ENCODE measurements around the gene DERA.
"Not testable (repeated sequence)": the region's sequence is repeated elsewhere in the genome, so short reads cannot be mapped to it uniquely, and the experiment has no call there.

DERA gene

DNA sequence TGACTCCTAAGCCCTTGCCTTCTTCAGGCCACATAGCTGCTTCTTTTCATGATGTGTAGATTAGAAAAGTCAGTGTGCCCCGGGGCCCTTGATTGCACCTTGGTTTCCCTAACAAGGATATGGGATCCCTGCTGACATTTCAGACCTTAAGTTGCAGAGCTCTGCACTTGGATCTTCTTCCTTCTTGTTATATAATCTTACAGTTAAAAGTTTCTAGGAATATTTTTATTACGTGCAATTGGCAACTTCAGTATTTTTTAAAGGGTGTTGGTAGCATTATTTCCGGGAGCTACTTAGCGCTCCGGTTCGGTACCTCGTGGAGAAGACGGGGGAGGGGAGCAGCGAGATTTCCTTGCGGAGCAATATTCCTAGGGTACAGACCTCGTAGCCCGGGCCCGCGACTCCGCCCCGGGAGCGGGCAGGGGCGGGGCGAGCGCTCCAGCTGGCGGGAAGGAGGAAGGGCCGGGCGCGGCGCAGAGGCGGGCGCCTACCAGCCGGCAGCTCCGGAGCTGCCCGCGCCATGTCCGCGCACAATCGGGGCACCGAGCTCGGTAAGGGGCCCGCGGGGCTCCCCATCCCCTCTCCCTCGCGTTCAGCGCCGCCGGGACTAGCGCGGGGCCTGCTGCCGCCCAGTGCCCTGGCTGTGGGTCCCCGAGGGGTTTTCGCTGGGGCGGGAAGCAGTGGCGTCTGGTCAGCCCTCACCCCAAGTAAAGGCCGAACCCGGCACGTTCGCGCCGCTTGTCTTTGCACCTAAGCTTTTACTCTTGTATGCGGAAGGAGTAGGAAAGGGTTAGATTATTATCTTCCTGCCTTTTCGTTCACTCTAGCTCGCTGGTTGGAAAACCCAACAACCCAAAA is at the start of gene DERA:
Gene DERA, plus strand, starts transcription at position 469 of the 858 bp plus-strand sequence. Its CDS starts 52 bp downstream, at position 521.
- peak; percentile 74 for DNase-seq

DNA sequence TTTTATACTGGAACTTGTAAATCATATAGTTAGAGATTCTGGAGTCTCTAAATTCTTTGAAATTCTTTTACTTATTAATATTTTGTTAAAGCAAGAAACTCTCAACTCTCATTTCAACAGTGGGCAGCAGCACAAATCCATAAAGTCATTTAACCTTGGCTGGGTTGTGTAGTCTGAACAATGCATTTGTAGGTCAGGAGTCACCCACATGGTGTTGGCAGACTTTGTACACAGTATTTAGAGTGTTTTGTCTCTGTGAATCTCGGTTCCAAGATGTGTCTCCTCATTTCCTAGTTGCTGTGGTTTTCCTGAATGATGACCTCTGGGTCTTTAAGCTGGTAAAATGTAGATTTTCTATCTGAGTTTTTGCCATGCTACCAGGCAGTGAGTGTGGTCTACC is 49.7 kb upstream of the DERA start:
- DNase-seq: no peak

DNA sequence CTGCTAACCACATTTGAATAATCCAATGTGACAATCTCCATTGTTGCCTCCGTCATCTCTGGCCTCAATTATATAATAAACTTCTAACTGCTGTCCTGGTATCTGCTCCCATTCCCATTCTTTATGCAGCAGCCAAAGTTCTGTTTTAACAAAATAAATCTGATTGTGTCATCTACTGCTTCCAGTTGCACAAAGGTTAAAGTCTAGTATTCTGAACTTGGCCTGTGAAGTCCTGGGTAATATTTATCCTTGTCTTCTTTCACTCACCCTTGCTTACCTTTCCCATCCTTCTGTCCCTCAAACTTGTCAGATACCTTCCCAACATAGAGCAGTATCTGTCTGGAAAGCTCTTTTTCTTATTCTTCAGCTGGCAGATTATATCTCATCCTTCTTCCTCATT is 48.3 kb upstream of the DERA start:
- DNase-seq: no peak

DNA sequence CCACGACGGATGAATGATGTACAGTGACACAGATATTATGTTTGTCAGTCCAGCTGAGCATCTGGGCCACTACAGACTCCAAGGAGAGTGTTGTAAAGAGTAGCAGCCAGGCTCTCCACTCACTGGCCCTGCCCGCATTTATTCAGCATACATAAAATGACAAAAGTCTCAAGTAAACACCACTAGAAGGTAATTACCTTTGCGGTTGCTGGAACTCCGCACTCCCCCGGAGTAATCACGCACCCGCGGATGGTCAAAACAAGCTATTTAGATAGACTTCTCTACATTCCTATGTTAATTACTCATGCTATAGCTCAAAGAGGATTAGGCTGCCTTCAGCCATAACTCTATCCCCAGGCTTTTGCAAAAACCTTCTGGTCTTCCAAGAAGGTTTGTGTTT is 47.8 kb upstream of the DERA start:
- no peak for DNase-seq

DNA sequence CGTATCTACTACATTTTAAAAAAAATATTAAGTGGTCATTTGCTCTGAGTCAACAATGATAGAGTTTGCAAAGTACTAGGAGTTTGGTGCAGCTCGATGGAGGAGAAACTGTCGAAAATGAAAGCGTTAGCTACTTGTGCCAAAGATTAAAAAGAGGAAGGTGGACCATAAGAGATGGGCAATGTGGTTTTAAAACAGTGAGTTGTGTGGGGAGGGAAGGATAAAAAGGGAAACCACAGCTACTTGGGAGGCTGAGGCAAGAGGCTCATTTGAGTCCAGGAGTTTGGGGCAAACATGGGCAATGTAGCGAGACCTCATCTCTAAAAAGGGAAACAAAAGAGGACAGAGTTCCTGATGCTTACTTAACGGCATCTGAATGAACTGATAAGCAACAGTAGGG is 47.1 kb upstream of the DERA start:
- DNase-seq: no peak

DNA sequence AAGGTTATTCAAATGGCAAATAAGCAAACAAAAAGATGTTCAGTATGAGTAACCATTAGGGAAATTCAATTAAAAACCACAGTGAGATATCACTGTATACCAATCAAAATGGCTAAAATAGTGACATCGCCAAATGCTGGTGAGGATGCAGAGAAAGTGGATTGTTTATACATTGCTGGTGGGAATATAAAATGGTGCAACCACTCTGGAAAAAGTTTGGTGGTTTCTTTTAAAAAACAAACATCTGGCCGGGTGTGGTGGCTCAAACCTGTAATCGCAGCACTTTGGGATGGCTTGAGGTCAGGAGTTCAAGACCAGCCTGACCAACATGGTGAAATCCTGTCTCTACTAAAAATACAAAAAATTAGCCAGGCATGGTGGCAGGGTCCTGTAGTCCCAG is 42.9 kb upstream of the DERA start:
- DNase-seq: no peak

DNA sequence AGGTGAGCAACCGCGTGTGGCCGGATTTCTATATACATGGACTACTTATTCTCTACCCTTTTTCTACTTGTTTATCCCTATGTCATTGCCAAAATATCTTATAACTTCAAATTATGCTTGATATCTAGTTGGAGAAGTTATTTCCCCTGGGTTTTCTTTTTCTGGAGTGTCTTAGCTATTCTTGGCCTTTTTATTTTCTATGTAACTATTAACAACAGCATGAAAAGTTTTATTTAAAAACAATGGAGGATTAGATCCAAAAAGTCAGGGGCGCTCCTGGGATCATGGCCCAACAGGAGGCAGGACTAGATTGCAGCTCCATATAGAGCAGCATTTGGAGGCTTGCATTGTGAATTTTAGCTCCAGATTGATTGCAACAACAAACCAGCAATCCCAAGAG is 37.6 kb upstream of the DERA start:
- DNase-seq: no peak

DNA sequence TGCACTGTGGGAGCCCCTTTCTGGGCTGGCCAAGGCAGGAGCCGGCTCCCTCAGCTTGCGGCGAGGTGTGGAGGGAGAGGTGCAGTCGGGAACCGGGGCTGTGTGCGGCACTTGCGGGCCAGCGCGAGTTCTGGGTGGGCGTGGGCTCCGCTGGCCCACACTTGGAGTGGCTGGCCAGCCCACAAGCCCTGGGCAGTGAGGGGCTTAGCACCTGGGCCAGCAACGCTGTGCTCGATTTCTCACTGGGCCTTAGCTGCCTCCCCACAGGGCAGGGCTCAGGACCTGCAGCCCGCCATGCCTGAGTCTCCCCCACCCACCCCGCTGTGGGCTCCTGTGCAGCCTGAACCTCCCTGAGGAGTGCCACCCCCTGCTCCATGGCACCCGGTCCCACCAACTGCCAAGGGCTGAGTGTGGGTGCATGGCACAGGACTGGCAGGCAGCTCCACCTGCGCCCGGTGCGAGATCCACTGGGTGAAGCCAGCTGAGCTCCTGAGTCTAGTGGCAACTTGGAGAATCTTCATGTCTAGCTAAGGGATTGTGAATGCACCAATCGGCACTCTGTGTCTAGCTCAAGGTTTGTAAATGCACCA is 36.5 kb upstream of the DERA start:
- not testable (repeated sequence) for DNase-seq

DNA sequence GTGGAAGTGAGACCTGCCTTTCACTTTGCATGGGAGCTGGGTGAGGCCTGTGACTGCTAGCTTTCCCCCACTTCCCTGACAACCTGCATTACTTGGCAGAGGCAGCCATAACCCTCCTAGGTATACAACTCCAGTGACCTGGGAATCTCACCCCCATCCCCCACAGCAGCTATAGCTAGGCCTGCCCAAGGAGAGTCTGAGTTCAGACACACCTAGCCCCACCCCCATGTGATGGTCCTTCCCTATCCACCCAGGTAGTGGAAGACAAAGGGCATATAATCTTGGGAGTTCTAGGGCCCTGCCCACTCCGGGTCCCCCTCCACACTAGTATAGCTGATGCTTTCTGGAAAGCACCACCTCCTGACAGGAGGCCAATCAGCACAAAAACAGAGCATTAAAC is 35.3 kb upstream of the DERA start:
- no peak for DNase-seq

DNA sequence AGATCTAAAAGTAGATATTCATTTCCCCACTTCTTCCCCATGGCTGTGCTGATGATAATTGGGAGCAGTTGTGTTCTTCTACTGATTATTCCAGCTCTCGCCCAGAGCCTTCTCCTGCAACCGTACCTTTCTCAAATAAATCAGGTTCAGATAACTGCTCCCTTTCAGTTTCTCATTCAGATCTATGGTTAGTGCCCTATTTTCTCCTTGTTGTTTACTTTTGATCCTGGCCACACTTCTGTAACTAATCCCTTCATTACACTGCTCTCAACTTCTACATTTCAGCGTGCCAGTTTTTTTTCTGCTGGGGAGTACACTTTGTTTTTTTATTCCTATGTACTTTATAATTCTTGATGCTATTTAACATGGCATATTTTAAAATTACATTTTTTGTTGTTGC is 31.7 kb upstream of the DERA start:
- no peak for DNase-seq

DNA sequence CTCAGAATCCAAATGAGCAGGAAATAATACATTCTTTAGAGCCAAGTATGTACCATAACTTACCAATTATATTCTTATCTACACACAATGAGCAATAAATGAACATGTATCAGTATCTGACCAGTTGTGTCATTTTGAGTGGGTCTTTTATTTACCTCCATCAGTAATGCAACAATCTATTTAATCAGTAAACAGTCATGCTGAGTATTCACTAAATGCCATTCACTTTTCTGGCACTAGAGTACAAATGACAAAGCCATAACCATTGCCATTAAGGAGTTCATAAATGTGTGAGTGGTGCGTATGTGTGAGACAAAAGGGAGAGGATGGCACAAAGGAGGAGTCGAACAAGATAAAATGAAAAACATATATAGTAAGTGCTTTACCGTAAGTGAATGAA is 30.4 kb upstream of the DERA start:
- DNase-seq: no peak

DNA sequence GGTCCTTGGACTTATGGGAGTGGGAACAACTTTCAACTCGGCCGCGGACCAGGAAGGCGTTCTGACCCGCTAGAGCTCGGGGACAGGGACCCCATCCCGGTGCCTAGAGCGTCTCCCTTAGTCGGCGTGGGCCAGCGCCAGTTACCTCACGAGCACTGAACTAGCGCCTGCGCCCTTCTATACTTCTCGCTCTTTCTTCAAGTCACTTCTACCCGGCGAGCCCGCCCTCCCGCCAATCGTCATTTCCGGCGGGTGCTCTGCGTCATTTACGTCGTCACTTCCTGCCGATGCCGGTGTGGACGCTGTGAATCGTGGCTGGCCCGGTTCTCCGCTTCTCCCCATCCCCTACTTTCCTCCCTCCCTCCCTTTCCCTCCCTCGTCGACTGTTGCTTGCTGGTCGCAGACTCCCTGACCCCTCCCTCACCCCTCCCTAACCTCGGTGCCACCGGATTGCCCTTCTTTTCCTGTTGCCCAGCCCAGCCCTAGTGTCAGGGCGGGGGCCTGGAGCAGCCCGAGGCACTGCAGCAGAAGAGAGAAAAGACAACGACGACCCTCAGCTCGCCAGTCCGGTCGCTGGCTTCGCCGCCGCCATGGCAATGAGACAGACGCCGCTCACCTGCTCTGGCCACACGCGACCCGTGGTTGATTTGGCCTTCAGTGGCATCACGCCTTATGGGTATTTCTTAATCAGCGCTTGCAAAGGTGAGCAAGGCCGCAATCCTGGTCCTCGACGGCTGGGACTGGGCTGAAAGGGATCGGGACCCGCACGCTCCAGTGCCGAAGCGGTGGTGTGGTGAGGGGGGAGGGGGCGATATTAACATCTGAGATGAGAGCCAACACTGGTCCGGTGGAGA is 28.8 kb upstream of the DERA start, which contains the start of gene STRAP:
Gene STRAP, plus strand, starts transcription at position 270 of the 854 bp plus-strand sequence. Its CDS starts 321 bp downstream, at position 591.
- DNase-seq: peak; percentile 95

DNA sequence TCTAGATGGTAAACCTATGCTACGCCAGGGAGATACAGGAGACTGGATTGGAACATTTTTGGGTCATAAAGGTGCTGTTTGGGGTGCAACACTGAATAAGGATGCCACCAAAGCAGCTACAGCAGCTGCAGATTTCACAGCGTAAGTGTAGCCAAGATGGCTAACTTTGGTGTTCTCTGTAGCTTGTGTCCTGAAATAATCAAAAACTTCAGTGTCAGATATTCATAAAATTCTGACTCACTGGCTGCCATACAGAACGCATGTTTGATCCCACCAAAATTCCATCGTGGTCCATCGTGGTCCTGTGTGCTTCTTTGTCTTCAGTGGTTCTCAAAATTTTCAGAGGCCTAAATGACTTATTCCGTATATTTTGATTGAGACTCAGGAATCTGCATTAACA is 27.6 kb upstream of the DERA start:
- no peak for DNase-seq

DNA sequence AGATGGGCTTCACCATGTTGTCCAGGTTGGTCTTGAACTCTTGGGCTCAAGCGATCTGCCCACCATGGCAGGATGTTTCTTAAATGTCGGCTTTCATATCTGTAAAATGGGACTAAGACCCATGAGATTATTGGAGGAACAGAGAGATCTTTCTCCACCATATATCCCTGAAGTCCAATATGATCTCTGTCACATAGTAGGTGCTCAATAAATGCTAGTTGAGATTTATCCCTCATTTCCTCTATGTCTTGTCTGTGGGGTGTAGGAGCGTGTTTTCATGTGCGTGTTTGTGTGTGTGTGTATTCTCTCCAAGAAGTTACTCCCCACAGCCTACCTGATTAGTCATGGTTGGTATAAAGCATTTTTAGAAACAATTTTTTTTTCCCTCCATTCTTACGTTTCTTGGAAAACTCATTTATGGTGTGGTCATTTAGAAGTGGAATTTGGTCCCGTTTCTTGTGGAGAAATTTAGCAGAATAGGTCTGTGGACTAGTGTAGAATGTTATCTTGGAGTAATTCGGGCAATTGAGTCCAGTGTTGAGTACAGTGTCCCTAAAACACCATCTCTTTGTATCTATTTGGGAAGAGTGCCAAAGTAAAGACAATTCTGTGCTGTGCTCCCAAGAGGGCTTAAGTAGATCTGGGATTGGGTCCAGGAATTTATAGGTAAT is 24.6 kb upstream of the DERA start:
- no peak for DNase-seq

DNA sequence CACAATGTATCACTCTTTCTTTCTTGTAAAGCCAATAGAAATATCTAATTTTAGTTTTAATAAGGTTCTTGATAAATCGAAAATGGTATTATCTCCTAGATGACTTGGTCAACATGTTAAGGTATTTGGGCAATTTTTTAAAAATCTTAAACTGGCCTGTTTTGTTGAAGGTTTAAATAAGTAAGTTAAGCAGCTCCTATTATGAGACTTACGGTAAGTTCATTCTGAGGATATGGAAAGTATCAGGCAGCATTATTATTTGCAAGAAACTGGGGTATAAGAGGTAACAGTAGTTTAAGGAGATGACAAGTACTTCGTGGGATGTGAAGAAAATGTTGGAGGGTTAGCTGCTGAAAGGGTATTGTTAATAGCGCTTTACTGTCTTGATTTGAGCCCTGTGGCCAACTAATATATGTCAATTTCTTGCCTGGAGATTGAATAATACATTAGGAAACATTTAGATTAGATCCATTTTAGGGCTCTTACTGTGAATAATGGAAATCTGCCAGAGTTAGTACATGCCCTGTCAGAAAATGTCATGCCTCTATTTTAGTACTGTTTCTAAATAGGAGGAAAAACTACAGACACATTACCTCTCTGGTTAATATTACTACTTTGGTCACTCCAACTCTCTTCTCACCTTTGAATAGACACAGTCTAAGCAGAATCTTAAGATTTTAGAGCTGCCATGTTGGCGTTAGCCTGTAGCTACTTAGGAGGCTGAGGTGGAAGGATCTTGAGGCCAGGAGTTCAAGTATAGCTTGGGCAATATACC is 23.9 kb upstream of the DERA start:
- DNase-seq: no peak

DNA sequence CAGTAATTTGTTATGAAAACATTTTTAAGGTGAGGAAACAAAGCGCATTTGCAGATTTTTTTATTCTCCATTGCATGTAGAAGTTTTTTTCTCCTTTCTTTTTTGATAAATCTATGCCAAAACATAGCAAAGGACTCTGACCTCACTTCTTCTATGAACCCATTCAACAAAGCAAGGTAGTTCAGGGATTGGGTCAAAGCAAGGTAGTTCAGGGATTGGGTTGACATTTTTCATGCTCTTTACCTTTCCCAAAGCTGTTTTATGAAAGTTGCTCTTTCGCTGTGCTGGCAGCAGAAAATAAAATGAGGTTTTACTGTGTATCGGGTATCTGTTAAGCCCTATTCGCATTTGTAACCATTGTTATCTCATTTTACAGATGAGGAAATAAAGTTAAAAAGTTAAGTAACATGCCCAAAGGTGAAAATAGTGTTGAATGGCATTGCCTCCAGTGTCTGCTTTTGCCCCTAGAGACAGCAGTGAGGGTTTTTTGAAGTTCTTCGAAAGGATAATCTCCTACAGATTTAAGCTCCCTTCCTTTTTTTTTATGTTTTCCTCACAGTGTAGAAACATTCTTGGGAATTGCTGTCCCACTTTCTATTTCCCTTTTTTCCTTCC is 18.4 kb upstream of the DERA start:
- DNase-seq: no peak

DNA sequence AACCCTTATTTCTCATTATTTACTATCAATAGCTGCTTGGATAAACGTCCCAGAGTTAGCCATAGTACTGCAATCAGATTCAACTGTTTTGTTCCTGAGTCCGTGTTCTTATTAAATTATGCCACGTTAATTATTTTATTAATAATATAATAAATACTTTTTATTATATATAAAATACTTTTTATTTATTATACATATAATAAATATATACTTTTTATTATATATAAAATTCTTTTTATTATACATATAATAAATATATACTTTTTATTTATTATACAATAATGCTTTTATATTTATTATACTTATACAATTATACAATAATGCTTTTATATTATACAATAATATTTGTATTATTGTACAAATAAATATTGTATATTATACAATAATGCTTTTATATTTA is 17.9 kb upstream of the DERA start:
- no peak for DNase-seq

DNA sequence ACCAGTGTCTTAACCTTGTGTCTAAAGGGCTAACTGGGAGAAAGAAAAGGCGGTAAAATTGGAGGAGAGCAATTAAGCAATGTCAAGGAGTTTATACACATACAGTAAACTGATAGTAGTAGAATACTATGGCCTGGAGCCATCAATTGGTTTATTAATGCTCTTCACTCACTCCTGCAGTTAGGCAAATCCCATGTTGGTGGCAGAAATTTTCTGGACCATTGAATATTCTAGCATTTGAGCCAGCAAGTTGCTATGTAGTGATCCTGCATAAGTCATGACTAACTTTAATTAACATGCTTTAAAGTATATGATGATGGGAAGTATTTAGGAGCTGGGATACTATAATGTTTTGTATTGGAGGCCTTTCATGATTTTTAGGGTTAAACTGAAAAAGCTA is 14.3 kb upstream of the DERA start:
- DNase-seq: no peak

DNA sequence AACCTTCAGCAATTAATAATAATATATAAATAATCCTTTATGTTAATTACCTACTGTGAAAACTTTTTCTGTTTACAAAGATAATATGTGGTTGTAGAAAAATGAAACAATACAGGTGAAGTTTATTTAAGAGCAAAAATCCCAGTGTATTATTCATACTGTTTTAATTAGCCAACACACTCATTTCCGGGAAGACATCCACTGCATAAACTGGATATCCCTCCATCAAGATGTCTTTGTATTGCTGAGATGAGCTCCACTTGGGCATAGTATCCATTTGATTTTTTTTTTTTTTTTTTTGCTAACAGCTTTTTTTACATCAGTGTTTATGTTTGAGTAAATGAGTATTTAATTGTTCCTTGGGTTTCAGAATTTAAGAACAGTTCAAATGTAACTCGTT is 13.7 kb upstream of the DERA start:
- DNase-seq: no peak

DNA sequence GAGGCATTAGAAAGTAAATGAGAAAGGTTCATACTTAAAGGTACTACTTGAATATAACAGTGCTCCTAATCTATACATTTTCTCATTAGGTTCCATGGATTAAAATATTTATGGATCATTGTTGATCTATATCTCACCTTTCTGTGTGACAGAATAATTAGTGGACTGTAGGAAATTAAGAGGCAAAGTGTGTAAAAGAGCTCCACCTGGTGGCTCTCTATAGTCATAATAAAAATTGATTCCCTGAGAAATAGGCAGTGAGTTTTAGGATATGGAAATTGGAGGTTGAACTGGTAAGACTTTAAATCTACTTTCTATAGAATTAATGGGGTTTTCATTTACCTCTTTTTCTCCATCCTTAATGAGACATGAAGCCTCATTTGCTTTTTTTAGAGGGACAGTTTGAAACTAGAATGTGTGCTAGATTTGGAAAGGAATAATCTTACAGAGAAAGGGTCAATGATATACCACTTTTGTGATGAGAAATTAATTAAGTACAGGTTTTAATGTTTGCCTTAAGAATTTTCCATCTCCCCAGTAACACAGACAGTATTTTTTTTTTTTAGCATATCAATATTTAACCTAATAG is 11.8 kb upstream of the DERA start:
- DNase-seq: peak; percentile 9

DNA sequence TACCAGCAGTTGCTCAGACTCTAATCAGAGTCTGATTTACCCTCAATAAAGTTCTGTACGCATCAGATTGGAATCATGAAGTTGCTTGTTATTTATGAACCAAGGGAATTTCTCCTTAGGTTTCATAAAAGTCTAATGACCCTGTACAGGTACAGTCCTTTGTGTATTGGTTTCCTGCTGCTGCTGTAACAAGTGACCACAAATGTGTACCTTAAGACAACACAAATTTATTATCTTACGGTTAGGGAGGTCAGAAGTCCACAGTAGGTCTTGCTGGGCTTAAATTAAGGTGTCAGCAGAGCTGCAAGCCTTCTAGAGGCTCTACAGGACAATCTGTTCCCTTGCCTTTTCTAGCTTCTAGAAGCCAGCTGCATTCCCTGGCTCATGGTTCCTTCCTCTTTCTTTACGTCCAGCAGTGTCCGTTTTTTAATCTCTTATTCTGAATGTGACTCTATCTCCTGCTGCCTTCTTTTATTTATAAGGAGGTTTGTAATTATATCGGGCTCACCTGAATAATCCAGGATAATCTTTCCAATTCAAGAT is 6.7 kb upstream of the DERA start:
- no peak for DNase-seq
